Activated T-cell treated with anti-CD3 and anti-CD28 coated beads, Interleukin-2, amount 50 U/mL, for 4 hours (primary cell): Measurements from ENCODE around the gene TRIM5. TPM values are rescaled to one million over a fixed set of nuclear protein-coding genes. Genes with fewer than 3 reads are reported as not detected.
"Not testable (repeated sequence)": the region's sequence is repeated elsewhere in the genome, so short reads cannot be mapped to it uniquely, and the experiment has no call there.

Experiments used
- ATAC-seq, 2 donors: fragments of 200-7000 bp; cut with Tn5 transposase; one replicate each; pipeline ENCODE4 v1.10.0; 2021
- DNase-seq: peaks from one replicate; pipeline ENCODE4 v3.0.0-alpha.2; 2020
- H3K27me3 Mint-ChIP-seq: one replicate; pipeline ENCODE4 v1.8.0; 2021; ENCODE audit warnings: low read depth, mixed read lengths
- H3K36me3 Mint-ChIP-seq: one replicate; pipeline ENCODE4 v1.8.0; 2022; ENCODE audit warnings: mixed read lengths; ENCODE audit not compliant: insufficient read depth
- H3K4me1 Mint-ChIP-seq: one replicate; pipeline ENCODE4 v1.8.0; 2021; ENCODE audit warnings: low read depth, mixed read lengths
- H3K4me3 Mint-ChIP-seq: one replicate; pipeline ENCODE4 v1.8.0; 2021; ENCODE audit warnings: mild to moderate bottlenecking, moderate library complexity, mixed read lengths
- H3K9me3 Mint-ChIP-seq: one replicate; pipeline ENCODE4 v1.8.0; 2021; ENCODE audit warnings: mixed read lengths
- total RNA-seq, 3 donors: library from RNA; stranded (reverse); gene quantifications; one replicate each; pipeline ENCODE4 v1.2.1, GENCODE V29; 2021

Gene TRIM5, protein sequence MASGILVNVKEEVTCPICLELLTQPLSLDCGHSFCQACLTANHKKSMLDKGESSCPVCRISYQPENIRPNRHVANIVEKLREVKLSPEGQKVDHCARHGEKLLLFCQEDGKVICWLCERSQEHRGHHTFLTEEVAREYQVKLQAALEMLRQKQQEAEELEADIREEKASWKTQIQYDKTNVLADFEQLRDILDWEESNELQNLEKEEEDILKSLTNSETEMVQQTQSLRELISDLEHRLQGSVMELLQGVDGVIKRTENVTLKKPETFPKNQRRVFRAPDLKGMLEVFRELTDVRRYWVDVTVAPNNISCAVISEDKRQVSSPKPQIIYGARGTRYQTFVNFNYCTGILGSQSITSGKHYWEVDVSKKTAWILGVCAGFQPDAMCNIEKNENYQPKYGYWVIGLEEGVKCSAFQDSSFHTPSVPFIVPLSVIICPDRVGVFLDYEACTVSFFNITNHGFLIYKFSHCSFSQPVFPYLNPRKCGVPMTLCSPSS
- 1 to 10 TPM; 5.0 to 8.7 (median 5.2) TPM for total RNA-seq

DNA sequence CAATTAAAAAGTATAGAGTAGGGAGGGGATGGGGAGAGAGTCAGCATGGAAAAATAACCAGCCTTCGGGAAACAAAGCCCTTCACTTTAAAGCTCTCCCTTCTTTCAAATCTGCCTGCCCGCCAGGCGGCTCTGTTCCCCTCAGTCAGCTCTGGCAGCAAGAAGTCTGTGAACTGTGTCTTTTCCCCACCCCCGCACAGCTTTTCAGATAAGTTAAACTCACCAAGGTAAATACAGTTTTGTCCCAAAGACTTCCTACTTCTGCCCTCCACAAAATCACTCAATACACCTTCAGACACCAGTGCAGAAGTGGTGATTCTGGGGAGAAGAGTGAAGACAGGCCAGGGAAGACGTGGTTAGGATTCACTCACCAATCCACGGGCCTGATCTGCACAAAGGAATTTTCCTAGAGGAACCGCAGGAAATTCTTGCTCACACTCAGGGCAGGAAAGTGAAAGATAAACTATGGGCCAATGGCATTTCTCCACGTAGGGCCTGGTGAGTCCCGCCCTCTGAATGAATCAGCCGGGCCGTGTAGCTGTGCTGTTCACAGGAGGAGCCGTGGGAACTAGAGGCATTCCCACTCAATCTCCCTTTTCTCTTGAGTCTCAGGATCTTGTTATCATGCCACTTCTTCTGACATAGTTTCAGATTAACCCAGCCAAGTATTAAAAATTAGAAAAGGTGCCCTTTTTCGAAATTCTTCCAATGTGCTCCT lies at the start of gene TRIM5:
TRIM5 (minus strand) TSS at position 429 of the 717 bp plus-strand sequence. CDS start 4,897 bp downstream, outside the sequence.
- Mint-ChIP-seq H3K4me1 (peaks cover 55% of the 10 kb centered on the region), H3K36me3 (peaks cover 4% of the 10 kb centered on the region), H3K27me3 (no peaks in the 10 kb centered on the region), H3K4me3 (peak within 1 kb of the TSS; percentile 87), H3K9me3 (no peaks in the 10 kb centered on the region)
- DNase-seq (peak; percentile 73), ATAC-seq (peak; percentile 90 to 92)

DNA sequence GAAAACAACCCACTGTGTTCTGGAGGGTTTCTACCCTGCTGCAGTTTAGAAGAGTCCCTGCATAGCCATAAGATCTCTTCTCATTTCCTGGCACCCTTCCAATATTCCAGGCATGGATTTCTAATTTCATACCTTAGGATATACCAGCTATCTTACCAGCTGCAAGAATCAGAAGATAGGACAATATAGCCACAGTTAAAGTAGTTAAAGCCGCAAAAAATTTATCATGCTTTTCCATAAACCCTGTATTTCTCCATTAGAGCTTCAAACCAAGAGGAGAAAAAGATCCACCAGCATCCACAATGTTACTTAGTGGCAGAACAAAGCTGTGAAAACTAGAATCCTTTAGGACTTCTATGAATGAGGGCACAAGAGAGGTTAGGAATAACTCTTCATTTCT lies 42.8 kb upstream of the TRIM5 start:
- H3K4me1 Mint-ChIP-seq: no peaks in the 10 kb centered on the region
- H3K36me3 Mint-ChIP-seq: peaks cover 3% of the 10 kb centered on the region
- DNase-seq (no peak), ATAC-seq (no peak)
- H3K4me3 Mint-ChIP-seq: no peak overlapping the region
- H3K9me3 Mint-ChIP-seq: no peaks in the 10 kb centered on the region
- no peaks in the 10 kb centered on the region for H3K27me3 Mint-ChIP-seq

DNA sequence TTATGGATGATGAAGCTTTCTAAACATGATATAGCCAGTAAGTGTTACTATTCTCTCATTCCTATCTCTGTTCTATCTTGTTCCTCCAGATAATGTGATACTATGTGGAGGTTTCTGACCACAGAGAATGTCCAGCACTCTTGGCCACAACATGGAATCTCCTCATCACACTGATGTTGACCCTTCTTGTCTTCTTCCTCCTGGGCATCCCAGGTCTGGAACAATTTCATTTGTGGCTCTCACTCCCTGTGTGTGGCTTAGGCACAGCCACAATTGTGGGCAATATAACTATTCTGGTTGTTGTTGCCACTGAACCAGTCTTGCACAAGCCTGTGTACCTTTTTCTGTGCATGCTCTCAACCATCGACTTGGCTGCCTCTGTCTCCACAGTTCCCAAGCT lies 41.5 kb upstream of the TRIM5 start:
- H3K27me3 Mint-ChIP-seq: no peaks in the 10 kb centered on the region
- no peak for ATAC-seq
- H3K36me3 Mint-ChIP-seq: peaks cover 3% of the 10 kb centered on the region
- H3K4me1 Mint-ChIP-seq: no peaks in the 10 kb centered on the region
- H3K4me3 Mint-ChIP-seq: no peak overlapping the region
- no peaks in the 10 kb centered on the region for H3K9me3 Mint-ChIP-seq
- DNase-seq: no peak

DNA sequence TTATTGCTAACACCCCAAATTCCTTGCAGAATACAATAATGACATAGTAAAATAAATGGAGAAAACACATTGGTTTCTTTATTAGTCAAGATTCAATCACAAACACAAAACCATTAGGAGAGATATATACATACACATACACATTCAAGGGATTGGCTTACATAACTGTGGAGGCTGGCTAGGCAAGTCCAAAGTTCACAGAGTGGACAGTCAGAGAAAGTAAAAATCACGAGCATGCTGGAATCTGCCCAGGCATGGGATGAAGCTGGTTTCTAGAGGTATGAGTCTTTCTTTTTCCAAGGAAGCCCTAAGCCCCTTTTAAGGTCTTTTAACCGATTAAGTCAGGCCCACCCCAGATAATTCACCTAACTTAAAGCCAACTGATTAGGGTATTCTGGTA lies 37.7 kb upstream of the TRIM5 start:
- Mint-ChIP-seq H3K4me1 (no peaks in the 10 kb centered on the region), H3K9me3 (peaks cover 5% of the 10 kb centered on the region), H3K27me3 (no peaks in the 10 kb centered on the region), H3K36me3 (peaks cover 9% of the 10 kb centered on the region), H3K4me3 (no peak overlapping the region)
- DNase-seq (no peak), ATAC-seq (no peak)

DNA sequence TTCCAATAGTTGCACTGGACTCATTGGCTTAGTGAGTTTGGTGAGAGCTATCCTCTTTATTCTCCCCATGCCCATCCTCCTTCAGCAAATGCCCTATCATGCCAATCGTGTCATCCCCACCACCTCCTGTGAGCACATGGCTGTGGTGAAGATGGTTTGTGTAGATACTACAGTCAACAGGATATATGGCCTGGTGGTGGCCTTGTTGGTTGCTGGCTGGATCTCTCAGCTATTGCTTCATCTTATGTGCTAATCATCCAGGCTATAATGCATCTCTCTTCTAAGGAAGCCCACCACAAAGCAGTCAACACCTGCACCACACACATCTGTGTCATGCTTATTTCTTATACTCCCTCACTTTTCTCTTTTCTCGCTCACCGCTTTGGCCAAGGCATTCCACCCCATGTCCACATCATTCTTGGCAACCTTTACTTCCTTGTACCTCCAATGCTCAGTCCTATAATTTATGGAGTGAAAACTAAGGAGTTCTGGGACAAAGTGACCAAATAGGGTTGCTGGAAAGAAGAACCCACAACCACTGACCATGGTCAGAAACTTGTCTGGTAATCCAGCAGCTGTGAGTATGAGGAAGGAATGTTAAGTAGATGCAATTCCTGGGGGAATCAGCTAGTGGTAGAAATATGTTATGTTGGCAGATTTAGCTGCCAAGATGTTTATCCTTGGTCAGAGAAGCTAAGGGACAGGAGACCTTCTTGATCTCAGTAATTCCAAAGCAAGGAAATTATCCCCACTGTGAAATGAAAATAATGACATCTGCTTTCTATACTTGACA lies 35.0 kb upstream of the TRIM5 start:
- DNase-seq (no peak), ATAC-seq (no peak)
- no peaks in the 10 kb centered on the region for H3K27me3 Mint-ChIP-seq
- H3K4me3 Mint-ChIP-seq: no peak overlapping the region
- H3K4me1 Mint-ChIP-seq: no peaks in the 10 kb centered on the region
- H3K9me3 Mint-ChIP-seq: peaks cover 5% of the 10 kb centered on the region
- peaks cover 9% of the 10 kb centered on the region for H3K36me3 Mint-ChIP-seq

DNA sequence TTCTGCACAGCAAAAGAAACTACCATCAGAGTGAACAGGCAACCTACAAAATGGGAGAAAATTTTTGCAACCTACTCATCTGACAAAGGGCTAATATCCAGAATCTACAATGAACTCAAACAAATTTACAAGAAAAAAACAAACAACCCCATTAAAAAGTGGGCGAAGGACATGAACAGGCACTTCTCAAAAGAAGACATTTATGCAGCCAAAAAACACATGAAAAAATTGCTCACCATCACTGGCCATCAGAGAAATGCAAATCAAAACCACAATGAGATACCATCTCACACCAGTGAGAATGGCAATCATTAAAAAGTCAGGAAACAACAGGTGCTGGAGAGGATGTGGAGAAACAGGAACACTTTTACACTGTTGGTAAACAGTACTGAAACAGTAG lies 31.6 kb upstream of the TRIM5 start:
- ATAC-seq, H3K4me1 Mint-ChIP-seq, H3K4me3 Mint-ChIP-seq, DNase-seq, H3K9me3 Mint-ChIP-seq, H3K27me3 Mint-ChIP-seq: not testable (repeated sequence)
- peaks cover 15% of the 10 kb centered on the region for H3K36me3 Mint-ChIP-seq

DNA sequence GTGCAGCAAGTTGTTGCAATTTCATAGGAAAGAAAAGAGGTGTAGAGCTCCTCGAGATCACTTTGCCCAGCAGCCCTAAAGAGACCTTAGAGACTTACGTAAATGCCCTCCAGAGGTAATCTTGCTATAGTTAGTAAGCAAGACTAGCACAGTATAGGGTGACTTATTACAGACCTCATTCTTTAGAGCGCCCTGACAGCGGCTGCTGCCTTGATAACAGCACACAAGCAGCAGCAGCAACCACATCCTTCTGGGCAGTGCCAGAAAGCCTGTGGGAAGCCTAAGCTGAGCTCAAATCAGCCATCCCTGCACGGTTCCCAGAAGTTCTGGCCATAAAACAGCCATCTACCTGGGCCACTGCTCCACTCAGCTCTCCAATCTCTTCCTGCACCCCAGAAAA lies 28.8 kb upstream of the TRIM5 start:
- ATAC-seq: no peak
- no peaks in the 10 kb centered on the region for H3K27me3 Mint-ChIP-seq
- DNase-seq: no peak

DNA sequence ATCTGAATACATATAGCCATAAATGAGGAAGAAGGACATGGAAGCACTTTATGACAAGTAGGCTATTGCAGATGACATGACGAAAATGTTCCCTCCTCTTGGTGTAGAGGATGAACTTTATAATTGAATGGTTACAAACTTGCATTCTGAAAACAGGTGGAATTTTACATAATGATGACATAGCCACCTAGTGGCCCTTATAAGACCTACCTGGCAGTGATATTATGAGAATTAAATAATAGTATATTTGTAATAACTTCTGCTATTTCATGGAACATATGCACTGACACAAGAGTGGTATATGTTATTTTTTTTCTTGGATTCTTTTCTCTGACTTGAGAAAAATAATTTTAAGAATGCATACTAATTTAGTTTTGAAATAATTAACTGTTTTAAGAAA lies 27.6 kb upstream of the TRIM5 start:
- H3K27me3 Mint-ChIP-seq: no peaks in the 10 kb centered on the region
- no peak overlapping the region for H3K4me3 Mint-ChIP-seq
- DNase-seq (no peak), ATAC-seq (no peak)
- no peaks in the 10 kb centered on the region for H3K9me3 Mint-ChIP-seq
- peaks cover 2% of the 10 kb centered on the region for H3K4me1 Mint-ChIP-seq
- peaks cover 18% of the 10 kb centered on the region for H3K36me3 Mint-ChIP-seq

More for the DNA sequence above, 28.8 kb upstream of the TRIM5 start:
- H3K4me3 Mint-ChIP-seq: no peak overlapping the region
- peaks cover 11% of the 10 kb centered on the region for H3K36me3 Mint-ChIP-seq
- H3K4me1 Mint-ChIP-seq: peaks cover 2% of the 10 kb centered on the region
- H3K9me3 Mint-ChIP-seq: peaks cover 5% of the 10 kb centered on the region

DNA sequence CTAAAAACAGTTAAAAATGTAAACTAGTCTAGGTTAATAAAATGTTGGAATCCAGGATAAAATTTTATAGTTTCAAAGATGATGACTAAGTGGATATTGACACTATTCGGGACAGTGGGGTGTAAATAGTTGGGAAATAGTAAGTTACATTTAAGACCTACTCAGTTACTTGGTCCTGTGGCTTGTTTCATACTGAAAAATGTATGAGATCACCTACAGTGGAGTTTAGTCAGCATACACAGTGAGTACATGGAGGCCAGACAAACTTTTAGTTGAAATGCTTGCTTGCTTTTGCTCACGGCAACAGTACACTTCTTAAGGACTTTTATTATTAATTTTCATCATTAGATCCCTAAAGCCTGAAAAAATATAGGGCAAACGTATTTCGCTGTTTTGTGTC lies 20.8 kb upstream of the TRIM5 start:
- Mint-ChIP-seq H3K27me3 (no peaks in the 10 kb centered on the region), H3K4me3 (no peak overlapping the region), H3K4me1 (peaks cover 37% of the 10 kb centered on the region), H3K9me3 (no peaks in the 10 kb centered on the region), H3K36me3 (peaks cover 48% of the 10 kb centered on the region)
- DNase-seq (no peak), ATAC-seq (no peak)

DNA sequence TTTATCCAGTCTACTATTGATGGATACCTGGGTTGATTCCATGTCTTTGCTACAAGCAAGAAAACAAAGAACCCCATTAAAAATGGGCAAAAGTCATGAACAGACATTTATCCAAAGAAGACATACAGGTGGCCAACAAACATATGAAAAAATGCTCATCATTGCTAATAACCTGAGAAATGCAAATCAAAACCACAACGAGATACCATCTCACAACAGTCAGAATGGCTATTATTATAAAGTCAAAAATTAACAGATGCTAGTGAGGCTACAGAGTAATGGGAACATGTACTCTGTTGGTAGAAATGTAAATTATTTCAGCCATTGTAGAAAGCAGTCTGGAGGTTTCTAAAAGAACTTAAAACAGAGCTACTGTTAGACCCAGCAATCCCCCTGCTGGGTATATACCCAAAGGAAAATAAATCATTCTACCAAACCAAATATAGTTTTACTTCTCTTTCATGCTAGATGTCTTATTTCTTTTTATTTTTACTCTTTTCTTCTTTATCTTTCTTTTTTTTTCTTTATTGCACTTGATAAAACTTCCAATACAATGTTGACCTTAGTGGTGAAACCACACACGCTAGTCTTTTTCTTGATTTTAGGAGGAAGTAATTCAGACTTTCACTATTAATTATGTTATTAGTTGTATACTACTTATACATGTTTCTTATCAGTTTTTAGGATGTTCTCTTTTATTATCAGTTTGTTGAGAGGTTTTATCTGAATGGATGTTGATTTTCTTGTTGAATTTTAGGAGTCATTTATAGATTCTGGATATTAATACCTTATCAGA lies 19.1 kb upstream of the TRIM5 start:
- Mint-ChIP-seq H3K4me3 (no peak overlapping the region), H3K9me3 (no peaks in the 10 kb centered on the region), H3K27me3 (no peaks in the 10 kb centered on the region), H3K36me3 (peaks cover 46% of the 10 kb centered on the region), H3K4me1 (peaks cover 45% of the 10 kb centered on the region)
- DNase-seq: no peak
- no peak for ATAC-seq

DNA sequence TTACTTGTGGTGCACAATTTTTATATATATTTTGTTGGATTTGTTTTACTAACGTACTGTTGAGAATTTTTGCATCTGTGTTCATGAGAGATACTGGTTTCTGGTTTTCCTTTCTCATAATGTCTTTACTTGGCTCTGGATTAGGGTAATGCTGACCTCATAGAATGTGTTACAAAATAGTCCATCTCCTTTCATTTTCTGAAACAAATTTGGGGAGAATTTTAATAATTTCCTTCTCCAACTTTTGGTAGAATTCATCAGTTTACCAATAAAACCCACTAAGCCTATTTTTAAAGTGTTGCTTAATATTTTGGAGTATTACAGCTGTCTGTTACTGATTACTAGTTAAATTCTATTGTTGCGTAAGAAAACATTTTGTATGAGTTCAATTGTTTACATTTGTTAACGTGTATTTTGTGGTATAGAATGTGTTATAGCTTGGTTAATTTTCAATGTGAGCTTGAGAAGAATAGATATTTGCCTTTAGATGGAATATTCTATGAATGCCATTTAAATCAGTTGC lies 16.2 kb upstream of the TRIM5 start:
- ATAC-seq (no peak), DNase-seq (no peak)
- peaks cover 52% of the 10 kb centered on the region for H3K36me3 Mint-ChIP-seq
- no peaks in the 10 kb centered on the region for H3K27me3 Mint-ChIP-seq
- peaks cover 67% of the 10 kb centered on the region for H3K4me1 Mint-ChIP-seq
- H3K4me3 Mint-ChIP-seq: no peak overlapping the region
- H3K9me3 Mint-ChIP-seq: no peaks in the 10 kb centered on the region

DNA sequence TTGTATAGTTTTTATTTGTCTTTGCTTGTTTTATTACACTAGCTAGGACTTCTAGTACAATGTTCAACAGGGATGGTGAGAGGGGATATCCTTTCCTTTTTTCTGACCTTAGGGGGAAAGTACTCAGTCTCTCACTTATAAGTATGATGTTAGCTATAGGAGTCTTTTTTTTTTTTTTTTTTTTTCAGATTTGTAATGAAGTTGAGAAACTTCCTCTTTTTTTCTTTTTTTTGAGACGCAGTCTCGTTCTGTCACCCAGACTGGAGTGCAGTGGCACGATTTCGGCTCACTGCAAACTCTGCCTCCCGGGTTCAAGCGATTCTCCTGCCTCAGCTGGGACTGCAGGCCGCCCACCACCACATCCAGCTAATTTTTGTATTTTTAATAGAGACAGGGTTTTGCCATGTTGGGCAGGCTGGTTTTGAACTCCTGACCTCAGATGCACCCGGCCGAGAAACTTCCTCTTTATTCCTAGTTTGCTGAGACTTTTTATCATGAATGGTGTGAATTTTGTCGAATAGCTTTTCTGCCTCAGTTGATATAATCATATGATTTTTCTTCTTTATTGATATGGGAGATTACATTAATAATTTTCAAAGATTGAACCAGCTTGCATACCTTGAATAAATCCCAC lies 15.7 kb upstream of the TRIM5 start:
- DNase-seq (no peak), ATAC-seq (no peak)
- peaks cover 51% of the 10 kb centered on the region for H3K36me3 Mint-ChIP-seq
- H3K4me1 Mint-ChIP-seq: peaks cover 70% of the 10 kb centered on the region
- H3K9me3 Mint-ChIP-seq: no peaks in the 10 kb centered on the region
- no peaks in the 10 kb centered on the region for H3K27me3 Mint-ChIP-seq
- H3K4me3 Mint-ChIP-seq: no peak overlapping the region

DNA sequence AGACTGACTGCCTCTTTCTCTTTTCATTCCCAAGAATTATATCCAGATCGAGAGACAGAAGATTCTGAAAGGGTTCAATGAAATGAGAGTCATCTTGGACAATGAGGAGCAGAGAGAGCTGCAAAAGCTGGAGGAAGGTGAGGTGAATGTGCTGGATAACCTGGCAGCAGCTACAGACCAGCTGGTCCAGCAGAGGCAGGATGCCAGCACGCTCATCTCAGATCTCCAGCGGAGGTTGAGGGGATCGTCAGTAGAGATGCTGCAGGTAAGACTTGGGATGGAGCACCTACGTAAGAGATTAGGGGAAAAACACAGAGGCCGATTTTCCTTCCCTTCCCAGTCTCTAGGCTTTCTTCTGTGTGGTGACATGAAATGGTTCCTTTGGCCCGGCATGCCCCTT lies 13.4 kb upstream of the TRIM5 start:
- DNase-seq: no peak
- peaks cover 73% of the 10 kb centered on the region for H3K4me1 Mint-ChIP-seq
- H3K9me3 Mint-ChIP-seq: no peaks in the 10 kb centered on the region
- peaks cover 44% of the 10 kb centered on the region for H3K36me3 Mint-ChIP-seq
- no peak overlapping the region for H3K4me3 Mint-ChIP-seq
- no peak for ATAC-seq
- no peaks in the 10 kb centered on the region for H3K27me3 Mint-ChIP-seq
